Activated naive CD8-positive, alpha-beta T cell treated with anti-CD3 and anti-CD28 coated beads, Interleukin-2, amount 50 U/mL, for 16 hours (primary cell): ENCODE measurements around the gene DDI2.
A peak's percentile ranks its signal among the peaks of the same experiment; 100 is the strongest.
"Not testable (repeated sequence)": the region's sequence is repeated elsewhere in the genome, so short reads cannot be mapped to it uniquely, and the experiment has no call there.

Experiments used
- DNase-seq: peaks from one replicate; pipeline ENCODE4 v3.0.0-alpha.2; 2020; ENCODE audit warnings: low read depth, low spot score

The DDI2 gene

DNA sequence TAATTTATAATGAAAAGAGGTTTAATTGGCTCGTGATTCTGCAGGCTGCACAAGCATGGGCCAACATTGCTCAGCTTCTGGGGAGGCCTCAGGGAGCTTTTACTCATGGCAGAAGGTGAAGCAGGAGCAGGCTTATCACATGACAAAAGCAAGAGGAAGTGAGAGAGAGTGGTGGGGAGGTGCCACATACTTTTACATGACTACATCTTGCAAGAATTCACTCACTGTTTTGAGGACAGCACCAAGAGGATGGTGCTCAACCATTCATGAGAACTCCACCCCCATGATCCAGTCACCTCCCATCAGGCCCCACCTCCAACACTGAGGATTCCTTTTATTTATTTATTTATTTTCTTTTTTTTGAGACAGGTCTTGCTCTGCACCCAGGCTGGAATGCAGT, 61.3 kb downstream of the DDI2 start:
- DNase-seq = no peak

DNA sequence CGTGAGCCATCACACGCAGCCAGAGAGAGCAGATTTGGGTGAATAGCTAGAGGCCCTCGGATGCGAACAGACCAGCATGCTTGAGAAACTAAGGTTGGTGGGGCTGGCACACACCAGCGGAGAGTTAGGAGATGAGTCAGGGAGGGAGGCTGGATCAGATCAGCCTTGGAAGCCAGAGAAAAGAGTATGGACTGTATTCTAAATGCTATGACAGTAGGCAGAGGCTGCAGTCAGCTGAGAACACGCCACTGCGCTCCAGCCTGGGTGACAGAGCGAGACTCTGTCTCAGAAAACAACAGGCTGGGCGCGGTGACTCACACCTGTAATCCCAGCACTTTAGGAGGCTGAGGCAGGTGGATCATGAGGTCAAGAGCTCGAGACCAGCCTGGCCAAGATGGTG, 62.9 kb downstream of the DDI2 start:
- DNase-seq = no peak

DNA sequence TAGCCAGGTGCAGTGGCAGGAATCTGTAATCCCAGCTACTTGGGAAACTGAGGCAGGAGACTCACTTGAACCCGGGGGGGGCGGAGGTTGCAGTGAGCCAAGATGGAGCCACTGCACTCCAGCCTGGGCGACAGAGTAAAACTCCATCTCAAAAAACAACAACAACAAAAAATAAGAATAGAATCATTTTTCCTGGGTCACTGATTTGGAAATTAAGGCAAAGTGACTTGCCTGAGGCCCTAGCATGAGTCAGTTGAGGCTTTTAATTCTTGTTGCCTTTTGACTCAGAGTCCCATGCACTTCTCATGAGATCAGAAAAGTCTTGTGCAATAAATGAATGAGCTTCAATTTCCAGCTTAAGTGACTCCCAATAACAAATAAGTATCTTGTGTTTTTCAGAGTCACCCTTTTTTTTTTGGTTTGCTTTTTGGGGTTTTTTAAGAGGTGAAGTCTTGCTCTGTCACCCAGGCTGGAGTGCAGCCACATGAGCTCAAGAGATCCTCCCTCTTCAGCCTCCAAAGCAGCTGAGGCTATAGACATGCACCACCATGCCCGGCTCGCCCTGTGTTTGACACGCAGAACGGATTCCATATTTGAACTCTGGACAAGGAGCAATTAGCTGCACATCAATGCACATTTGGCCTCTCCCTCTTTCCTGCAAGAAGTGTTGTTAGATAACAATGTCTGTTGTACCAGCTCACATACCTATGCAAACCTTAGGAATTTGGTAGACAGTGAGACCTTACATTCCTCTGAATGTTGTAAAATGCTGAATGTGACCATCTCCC, 63.5 kb downstream of the DDI2 start:
- DNase-seq = no peak

DNA sequence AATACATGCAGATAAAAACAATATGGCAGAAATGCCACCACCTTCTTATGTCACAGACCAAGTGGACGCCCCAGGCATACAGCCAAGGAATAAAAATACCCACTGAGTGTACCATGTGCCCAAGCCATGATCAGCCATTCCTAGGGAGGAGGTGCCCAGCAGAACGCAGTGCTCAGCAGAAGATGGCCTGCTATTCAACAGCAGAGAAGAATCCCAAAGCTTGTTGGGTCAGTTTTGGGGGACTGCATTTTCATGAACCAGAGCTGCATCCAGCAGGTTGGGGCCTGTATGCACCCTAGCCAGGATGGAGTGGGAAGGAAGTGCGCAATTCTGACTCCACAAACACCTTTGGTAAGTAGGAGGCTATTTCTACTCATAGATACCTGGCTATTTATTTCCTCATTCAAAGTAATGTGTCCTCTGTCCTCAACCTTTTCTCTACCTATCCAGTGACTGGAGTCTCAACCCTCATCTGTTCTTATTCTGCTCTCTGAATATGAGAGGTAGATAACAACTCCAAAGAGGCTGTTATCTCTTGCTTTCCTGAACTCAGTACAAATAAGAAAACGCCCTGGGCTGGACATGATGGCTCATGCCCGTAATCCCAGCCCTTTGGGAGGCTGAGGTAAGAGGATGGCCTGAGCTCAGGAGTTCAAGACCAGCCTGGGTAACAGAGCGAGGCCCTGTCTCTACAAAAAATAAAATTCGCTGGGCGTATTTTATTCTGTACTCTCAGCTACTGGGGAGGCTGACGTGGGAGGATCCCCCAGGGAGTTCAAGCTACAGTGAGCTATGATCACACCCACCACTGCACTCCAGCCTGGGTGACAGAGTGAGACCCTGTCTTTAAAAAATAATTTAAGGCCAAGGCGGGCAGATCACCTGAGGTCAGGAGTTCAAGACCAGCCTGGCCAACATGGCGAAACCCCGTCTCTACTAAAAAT, 64.4 kb downstream of the DDI2 start:
- DNase-seq = no peak

DNA sequence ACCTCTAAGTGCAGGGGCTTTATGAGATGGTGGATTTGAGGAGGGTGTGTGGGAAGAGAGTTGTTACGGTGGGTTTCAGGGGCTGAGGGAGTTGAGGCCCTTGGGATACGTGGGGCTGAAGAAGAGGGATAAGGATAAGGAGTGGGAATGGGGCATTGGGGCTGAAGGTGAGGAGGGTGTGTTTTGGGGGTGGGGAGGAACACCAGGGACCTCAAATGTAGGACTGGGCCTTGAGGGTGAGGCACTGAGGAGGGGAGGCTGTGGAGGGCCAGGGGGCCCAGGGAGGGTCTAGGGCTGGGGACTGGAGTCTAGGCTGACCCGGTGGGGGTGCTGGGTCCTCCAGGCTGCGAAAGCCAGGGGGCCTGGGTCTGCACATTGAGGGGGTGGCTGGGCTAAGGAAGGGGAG, 65.7 kb downstream of the DDI2 start:
- DNase-seq = no peak

DNA sequence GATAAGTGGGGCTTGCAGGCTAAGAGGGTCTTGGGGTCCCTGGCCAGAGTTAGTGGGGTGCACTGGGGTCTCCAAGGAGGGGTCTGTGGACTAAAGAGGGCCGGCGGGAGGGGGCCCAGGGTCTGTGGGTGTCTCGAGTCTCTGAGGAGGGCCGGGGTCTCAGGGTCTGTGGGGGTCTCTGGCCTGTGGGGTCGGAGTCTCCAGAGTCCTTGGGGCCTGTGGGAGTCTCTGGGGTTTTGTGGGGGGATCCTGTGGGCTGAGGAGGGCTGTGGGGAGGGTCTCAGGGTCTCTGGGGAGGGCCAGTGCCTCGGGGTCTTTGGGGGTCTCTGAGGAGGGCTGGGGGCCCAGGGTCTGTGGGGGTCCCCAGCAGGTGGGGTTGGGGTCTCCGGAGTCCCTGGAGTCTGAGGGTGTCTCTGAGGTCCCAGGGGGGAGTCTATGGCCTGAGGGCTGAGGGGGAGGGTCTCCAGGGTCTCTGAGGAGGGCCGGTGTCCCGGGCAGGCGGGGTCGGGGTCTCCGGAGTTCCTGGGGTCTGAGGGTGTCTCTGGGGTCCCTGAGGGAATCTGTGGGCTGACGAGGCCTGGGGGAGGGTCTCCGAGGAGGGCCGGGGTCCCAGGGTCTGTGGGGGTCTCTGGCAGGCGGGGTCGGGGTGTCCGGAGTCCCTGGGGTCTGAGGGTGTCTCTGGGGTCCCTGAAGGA, 66.2 kb downstream of the DDI2 start:
- no peak for DNase-seq

DNA sequence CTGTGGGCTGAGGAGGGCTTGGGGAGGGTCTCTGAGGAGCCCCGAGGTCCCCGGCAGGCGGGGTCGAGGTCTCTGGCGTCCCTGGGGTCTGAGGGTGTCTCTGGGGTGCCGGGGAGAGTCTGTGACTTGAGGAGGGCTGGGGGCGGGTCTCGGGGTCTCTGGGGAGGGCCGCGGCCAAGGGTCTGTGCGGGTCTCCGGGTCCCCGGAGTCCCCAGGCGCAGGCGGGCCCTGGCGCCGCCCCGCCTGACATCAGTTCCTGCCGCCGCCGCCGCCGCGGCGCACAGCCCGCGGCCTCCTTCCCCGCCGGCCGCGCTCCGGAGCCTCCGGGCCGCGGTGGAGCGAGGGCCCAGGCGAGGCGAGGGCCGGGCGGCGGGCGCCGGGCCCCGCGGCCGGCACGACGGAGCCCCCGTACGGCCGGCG, 66.8 kb downstream of the DDI2 start, which contains the start of gene PLEKHM2:
Gene PLEKHM2 (plus strand): TSS at position 279 of the 420 bp plus-strand sequence. CDS start 239 bp downstream, outside the sequence.
- DNase-seq = no peak

DNA sequence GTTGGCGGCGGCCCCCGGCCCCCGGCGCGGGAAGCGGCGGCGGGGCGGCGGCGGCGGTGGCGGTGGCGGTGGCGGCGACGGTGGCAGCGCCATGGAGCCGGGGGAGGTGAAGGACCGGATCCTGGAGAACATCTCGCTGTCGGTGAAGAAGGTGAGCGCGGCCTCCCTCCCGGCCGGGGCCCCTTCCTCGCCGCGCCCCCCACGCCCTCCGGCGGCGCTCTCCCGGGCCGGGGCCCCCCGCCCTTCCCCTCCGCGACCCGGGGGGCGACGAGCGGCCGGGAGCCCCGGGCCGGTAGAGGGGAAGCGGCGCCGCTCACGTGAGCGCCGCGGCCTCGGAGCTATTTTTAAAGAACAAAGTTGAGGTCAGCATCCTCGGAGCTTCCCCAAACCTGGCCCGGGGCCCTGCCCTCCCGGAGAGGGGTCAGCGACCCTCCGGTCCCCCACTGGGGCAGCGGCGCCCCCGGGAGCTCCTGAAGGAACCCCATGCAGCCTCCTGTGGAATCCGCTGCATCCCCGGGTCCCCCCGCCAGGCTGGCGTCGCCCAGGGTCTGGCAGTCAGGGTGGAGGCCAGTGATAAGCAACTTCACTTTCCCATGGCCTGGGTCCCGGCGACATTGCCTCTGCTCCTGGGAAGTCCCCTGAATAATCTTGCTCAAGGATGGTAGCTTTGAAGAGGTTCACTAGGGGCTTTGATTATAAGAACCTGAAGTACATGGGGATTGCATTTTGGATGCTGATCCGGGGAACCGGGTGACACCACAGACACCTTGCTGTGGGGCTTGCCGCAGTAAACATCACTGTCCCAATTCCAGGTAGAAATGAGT, 67.4 kb downstream of the DDI2 start:
- DNase-seq = no peak

DNA sequence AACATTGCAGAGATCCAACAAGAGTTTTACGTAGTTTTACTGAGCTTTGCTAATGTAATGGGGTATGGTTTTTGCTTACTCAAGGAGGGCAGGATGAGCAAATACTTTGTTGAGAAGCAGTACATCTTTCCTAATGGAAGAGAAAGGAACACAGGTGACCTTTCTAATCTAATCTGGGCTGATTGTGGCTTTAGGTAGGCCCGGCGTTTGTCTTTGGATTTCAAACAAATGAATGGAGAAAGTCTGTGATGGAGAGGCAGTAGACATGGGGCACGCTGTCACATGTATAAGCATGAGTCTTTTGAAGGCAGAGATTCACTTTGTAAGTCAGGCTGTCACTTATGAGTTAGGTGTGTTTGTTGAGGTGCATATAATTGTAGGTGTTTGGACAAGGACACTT, 68.6 kb downstream of the DDI2 start:
- no peak for DNase-seq

DNA sequence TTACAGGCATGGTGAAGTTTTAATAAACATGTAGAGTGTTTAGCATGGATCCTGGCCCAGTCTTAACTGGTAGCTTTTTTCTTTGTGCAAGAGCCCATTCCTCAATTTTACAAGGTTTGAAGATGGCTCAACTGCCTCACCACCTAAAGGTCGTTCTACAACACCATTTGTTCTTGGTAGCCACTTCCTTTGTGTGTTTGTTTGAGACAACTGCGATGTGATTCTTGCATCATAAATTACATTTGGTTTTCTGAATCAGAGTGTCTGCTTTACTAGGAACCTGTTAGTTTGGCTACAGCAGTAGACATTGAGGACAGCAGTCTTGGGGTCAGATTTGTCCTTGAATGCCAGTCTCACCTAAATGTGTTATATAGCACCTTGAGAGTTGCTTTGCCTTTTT, 70.2 kb downstream of the DDI2 start:
- no peak for DNase-seq

DNA sequence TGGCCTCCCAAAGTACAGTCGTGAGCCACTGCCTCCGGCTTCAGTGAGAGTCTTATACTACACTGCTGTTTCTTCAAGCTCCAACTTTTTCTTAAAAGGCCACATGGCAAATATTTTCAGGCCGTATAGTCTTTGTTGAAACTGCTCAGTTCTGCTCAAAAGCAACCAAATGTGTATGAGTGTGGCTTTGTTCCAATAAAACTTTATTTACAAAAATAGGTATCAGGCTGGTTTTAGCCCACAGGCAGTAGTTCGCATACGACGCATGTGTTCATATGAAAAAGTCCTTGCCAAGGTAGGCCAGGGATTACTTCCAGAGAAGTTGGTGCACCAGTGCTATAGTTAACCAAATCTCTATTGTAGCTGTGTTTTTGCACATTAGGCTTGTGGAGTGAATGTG, 73.1 kb downstream of the DDI2 start:
- no peak for DNase-seq

DNA sequence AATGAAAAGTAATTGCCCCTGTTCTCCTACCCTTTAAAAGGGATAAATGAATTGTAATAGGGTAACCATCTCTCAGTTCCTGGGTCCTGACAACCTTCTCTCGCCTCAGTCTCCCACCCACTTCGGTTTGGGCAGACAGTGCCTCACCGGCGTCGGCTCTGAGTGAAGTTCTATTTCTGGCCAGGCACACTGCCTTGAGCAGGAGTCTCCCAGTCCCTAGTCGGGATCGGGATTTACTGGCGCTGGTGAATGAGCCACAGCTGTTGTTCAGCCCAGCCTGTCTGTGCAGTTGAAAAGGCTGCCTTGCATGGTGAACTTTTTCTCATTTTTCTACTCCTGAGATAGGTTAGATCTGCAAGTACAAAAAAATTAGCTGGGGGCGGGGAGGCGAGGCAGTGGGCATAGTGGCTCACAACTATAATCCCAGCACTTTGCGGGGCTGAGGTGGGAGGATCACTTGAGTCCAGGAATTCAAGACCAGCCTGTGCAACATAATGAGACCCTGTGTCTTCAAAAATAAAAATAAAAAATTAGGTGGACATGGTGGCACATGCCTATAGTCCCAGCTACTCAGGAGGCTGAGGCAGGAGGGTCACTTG, 74.3 kb downstream of the DDI2 start:
- no peak for DNase-seq

DNA sequence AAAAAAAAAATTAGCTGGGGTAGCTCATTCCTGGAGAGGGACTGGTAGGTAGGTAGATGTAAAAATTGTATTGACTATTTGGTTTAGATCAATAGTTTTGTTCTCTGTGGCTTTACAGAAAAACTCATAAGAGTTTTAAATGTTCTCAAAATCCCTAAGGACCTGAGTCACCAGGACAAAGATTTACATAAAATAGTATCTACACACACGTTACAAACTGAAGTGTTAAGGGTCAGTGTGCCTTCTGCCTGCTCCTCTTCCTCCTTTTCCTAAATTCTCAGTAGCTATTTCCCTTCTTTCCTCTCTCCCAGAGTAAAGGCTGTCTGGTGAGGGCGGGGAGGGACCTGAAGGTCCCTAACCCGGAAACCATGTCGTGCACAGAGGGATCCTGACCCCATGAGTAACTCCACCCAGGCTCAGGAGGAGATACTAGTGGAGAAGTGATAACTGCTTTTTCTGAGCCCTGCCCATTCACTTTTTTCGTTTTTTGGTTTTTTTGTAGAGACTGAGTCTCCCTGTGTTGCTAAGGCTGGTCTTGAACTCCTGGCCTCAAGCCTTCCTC, 74.9 kb downstream of the DDI2 start:
- DNase-seq = no peak

DNA sequence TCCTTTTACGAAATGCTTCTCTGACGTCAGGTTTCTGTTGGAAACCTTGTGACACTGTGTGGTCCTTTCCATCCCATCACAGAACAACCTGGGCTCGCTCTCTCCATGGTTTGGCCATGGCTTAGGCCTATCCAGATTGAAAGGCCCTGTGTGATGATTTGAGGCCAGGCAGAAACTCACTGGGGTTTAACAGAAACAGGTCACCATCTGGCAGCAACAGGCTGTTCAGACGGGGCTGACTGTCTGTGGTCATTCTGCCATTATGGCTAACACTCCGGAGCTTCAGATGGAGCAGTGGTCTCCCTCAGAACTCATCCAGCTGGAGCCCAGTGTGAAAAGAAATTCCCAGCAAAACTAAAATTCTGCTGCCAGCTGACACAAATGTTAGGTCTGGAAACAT, 76.1 kb downstream of the DDI2 start:
- no peak for DNase-seq

DNA sequence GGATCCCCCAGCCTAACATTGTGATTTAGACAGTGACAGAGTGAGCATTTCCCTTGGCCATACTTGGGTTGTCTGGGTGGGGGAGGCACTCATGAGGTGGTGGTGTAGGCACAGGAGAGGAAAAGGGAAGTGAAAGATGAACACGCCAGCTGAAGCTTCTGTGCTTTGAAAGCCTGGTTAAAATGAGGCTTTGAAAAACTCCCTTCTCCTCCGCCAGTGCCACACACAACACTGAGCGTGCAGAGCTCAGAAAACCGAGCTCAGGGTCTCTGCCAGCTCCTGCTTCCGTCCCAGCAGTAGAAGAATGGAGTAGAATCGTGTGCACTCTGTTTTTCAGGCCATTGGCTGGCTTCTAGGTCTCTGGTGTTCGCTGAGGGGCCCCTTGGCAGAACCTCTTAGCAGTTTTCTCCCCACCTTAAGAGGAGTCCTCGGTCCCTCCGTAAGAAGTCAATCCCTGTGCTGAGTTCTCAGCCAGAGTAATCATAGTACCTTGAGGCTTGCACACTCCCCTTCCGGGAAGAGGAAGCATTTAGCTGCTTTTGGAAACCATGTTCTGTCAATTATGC, 79.8 kb downstream of the DDI2 start:
- peak; percentile 14 for DNase-seq

DNA sequence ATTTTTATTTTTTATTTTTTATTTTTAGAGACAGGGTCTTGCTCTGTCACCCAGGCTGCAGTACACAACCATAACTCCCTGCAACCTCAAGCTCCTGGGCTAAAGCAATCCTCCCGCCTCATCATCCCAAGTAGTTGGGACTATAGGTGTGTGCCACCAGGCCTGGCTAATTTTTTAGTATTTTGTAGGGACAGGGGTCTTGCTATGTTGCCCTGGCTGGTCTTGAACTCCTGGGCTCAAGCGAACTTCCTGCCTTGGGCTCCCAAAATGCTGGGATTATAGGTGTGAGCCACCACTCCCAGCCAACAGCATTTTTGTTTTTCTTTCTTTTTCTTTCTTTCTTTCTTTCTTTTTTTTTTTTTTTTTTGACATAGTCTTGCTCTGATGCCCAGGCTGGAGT, 80.9 kb downstream of the DDI2 start:
- DNase-seq = no peak

DNA sequence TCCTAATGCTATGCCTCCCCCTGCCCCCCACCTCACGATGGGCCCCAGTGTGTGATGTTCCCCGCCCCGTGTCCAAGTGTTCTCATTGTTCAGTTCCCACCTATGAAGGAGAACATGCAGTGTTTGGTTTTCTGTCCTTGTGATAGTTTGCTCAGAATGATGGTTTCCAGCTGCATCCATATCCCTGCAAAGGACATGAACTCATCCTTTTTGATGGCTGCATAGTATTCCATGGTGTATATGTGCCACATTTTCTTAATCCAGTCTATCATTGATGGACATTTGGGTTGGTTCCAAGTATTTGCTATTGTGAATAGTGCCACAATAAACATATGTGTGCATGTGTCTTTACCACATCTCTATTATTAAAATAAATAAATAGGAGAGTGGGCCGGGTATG, 82.1 kb downstream of the DDI2 start:
- not testable (repeated sequence) for DNase-seq

DNA sequence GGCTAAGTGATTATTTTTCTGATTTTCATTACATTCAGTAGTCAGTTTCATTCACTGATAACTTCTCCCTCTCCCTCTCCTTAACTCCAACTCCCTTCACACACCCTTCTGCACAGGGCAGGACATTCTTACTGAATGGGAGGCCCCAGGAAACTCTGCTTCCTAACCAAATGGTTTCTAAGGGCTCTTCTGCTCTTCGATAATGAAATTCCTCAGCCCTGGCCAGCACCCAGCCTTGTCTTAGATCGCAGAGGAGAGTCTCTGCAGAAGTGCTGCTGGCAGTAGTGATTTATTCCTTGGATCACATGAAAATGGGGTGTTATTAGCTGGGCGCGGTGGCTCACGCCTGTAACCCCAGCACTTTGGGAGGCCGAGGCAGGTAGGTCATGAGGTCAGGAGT, 83.2 kb downstream of the DDI2 start:
- DNase-seq = no peak

DNA sequence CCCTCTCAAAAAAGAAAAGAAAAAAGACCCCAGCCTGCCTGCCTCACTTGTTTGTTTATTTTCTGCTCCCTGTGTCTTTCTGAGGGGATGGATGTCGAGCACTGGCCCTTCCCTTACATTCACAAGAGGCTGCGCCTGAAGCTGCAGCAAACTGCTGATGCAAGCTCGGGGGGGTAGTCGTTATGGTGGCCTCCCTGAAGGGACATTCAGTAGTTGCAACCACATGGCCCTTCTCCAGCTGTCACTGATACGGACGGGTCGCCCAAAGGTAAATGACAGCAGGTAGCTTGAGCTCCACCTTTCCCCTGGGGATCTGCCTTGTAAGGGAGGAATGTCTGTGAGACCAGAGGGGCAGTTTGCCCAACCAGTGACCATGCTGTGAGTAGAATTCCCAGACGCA, 84.5 kb downstream of the DDI2 start:
- no peak for DNase-seq
